GM19395 (cell line): ENCODE data around the gene CDC45.
"Not testable (repeated sequence)": the region's sequence is repeated elsewhere in the genome, so short reads cannot be mapped to it uniquely, and the experiment has no call there.

Source experiments
- ATAC-seq: cut with Tn5 transposase; IDR thresholded peaks from one replicate; pipeline ENCODE4 v1.9.1; 2021; ENCODE audit warnings: mild to moderate bottlenecking, moderate library complexity; ENCODE audit not compliant: unreplicated experiment

The CDC45 gene

GRCh38 chr22:19479355-19480172 is at the start of gene CDC45:
Gene CDC45, plus strand, starts transcription at chr22:19479920. Its CDS starts 49 bp downstream, at chr22:19479969.
- ATAC-seq: peak; percentile 83

- ATAC-seq: no peak
Measured at GRCh38 chr22:19429950-19430889, 49.5 kb upstream of the CDC45 start.

- peak; percentile 10 for ATAC-seq
Measured at GRCh38 chr22:19430890-19431541, 48.7 kb upstream of the CDC45 start.

- ATAC-seq: peak; percentile 47
Measured at GRCh38 chr22:19431649-19432132, 48.0 kb upstream of the CDC45 start, which contains the start of gene HIRA. Gene HIRA, minus strand, starts transcription at chr22:19431733. Its CDS starts 257 bp downstream, at chr22:19431476.

- ATAC-seq: peak; percentile 71
Measured at GRCh38 chr22:19432133-19432851, 47.4 kb upstream of the CDC45 start, which contains the start of gene MRPL40. Gene MRPL40, plus strand, starts transcription at chr22:19432545. Its CDS starts 10 bp downstream, at chr22:19432555.

- no peak for ATAC-seq
Measured at GRCh38 chr22:19434401-19434800, 45.3 kb upstream of the CDC45 start.

GRCh38 chr22:19434829-19435580 is 44.7 kb upstream of the CDC45 start:
- ATAC-seq: no peak

- not testable (repeated sequence) for ATAC-seq
Measured at GRCh38 chr22:19436444-19437161, 43.1 kb upstream of the CDC45 start.

GRCh38 chr22:19438298-19438697 is 41.4 kb upstream of the CDC45 start:
- no peak for ATAC-seq

GRCh38 chr22:19440411-19441195 is 39.1 kb upstream of the CDC45 start:
- no peak for ATAC-seq

DNA sequence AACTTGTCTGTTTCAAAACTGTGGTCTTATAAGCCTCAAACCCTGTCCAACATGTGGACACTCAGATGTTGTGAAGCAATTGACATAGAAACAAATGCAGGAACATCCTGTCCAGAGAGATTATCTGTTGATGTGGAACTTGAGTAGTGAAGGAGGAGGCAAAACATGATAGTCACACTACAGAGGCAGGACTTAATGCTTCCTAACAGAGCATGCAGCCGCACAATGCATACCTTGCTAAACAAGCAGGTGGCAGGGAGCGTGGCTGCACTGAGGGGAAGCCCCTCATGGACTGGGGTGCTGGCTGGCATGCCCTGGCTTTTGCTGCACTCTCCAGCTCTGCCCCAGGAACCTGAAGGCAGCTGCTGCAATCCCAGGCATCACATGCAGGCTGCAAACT is 37.6 kb upstream of the CDC45 start:
- no peak for ATAC-seq

- ATAC-seq: no peak
Measured at GRCh38 chr22:19443544-19444211, 36.0 kb upstream of the CDC45 start.

GRCh38 chr22:19445279-19445982 is 34.3 kb upstream of the CDC45 start:
- ATAC-seq: not testable (repeated sequence)

- peak; percentile 1 for ATAC-seq
Measured at GRCh38 chr22:19446603-19447329, 33.0 kb upstream of the CDC45 start.

DNA sequence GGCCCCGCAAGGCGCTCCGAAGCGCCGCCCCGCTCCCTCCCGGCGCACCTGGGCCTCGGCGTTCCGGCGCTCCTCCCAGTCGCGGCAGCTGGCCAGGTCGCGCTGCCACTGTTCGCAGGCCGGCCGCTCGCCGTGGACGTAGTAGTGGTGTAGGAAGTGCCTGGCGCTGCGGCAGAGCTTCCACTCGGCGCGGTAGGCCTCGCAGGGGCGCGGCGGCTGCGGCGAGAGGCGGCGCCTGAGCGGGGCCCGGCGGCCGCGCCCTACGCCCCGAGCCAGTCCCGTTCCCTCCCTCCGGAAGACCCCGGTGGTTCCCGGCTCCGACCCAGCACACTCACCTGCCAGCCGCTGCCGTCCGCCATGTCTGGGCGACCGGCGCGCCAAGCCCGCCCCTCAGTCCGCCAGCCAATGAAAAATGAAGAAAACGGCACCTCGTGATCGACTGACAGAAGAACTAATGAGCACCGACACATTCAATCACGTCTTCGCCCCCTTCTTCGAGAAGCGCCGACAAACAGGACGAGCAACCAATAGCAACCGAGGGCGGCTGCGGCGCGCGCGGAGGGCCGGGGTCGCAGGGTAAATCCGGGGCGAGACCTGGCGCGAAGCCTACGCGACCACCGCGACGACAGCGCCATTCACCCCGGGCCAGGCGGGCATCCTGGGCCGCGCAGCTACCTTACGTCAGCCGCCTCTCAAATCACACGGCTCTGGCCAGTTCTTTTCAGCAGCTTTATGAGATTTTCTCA is 32.2 kb upstream of the CDC45 start, which contains the start of gene C22orf39:
C22orf39 (minus strand) TSS at position 382 of the 746 bp plus-strand sequence; CDS start at position 359, 23 bp downstream.
- ATAC-seq: peak; percentile 81
